H9 (cell line): ENCODE results near the gene FAM227B. TPM values are rescaled to one million over a fixed set of nuclear protein-coding genes. Genes with fewer than 3 reads are reported as not detected.

Source experiments
- DNase-seq: peaks from one replicate; pipeline ENCODE4 v3.0.0-alpha.2; 2017
- H2AFZ ChIP-seq: one replicate; pipeline ENCODE4 v1.6.1; 2013; ENCODE audit warnings: mild to moderate bottlenecking, low read length, control low read depth, moderate library complexity
- H2AK5ac ChIP-seq: 2 replicates; pipeline ENCODE4 v1.6.1; 2013; ENCODE audit warnings: low read length, control low read depth, mixed read lengths; ENCODE audit not compliant: insufficient read length
- H2BK120ac ChIP-seq: one replicate; pipeline ENCODE4 v1.6.1; 2013; ENCODE audit warnings: low read depth, mild to moderate bottlenecking, low read length, control low read depth, inconsistent platforms; ENCODE audit not compliant: poor library complexity, severe bottlenecking
- H2BK12ac ChIP-seq: 2 replicates; pipeline ENCODE4 v1.6.1; 2013; ENCODE audit warnings: low read length, control low read depth, mixed read lengths, low read depth; ENCODE audit not compliant: insufficient read length
- H2BK15ac ChIP-seq: 2 replicates; pipeline ENCODE4 v1.6.1; 2013; ENCODE audit warnings: low read depth, low read length, control low read depth
- H2BK20ac ChIP-seq: one replicate; pipeline ENCODE4 v1.6.1; 2013; ENCODE audit warnings: low read depth, mild to moderate bottlenecking, low read length, control low read depth, inconsistent platforms; ENCODE audit not compliant: poor library complexity, severe bottlenecking
- H2BK5ac ChIP-seq: 2 replicates; pipeline ENCODE4 v1.6.1; 2013; ENCODE audit warnings: low read length, control low read depth, mixed read lengths; ENCODE audit not compliant: insufficient read length
- H3K14ac ChIP-seq: 2 replicates; pipeline ENCODE4 v1.6.1; 2013; ENCODE audit warnings: low read length, control low read depth; ENCODE audit not compliant: insufficient read depth
- H3K18ac ChIP-seq: 2 replicates; pipeline ENCODE4 v1.6.1; 2013; ENCODE audit warnings: low read depth, mild to moderate bottlenecking, mixed read lengths, low read length, control low read depth; ENCODE audit not compliant: insufficient read length
- H3K23ac ChIP-seq: 2 replicates; pipeline ENCODE4 v1.6.1; 2013; ENCODE audit warnings: low read length, control low read depth, mixed read lengths, low read depth; ENCODE audit not compliant: insufficient read length
- H3K23me2 ChIP-seq: 2 replicates; pipeline ENCODE4 v1.6.1; 2013; ENCODE audit warnings: low read depth, mild to moderate bottlenecking, mixed read lengths, low read length, control low read depth; ENCODE audit not compliant: insufficient read length, poor library complexity, severe bottlenecking
- H3K27ac ChIP-seq: 2 replicates; pipeline ENCODE4 v1.5.1; 2013; ENCODE audit warnings: low read length, control low read depth, mixed read lengths, low read depth; ENCODE audit not compliant: insufficient read length
- H3K27me3 ChIP-seq: 2 replicates; pipeline ENCODE4 v1.6.1; 2013; ENCODE audit warnings: low read length, control low read depth, inconsistent platforms; ENCODE audit not compliant: insufficient read depth
- H3K4ac ChIP-seq: 2 replicates; pipeline ENCODE4 v1.6.1; 2013; ENCODE audit warnings: low read depth, mild to moderate bottlenecking, control low read depth, inconsistent platforms, low read length, moderate library complexity
- H3K4me1 ChIP-seq: 2 replicates; pipeline ENCODE4 v1.6.1; 2013; ENCODE audit warnings: low read length, control low read depth, inconsistent platforms; ENCODE audit not compliant: insufficient read depth
- H3K4me2 ChIP-seq: 2 replicates; pipeline ENCODE4 v1.6.1; 2013; ENCODE audit warnings: low read length, control low read depth, mixed read lengths; ENCODE audit not compliant: insufficient read length, insufficient read depth
- H3K56ac ChIP-seq: 2 replicates; pipeline ENCODE4 v1.6.1; 2013; ENCODE audit warnings: low read depth, mild to moderate bottlenecking, mixed read lengths, low read length, control low read depth; ENCODE audit not compliant: insufficient read length
- H3K79me1 ChIP-seq: 2 replicates; pipeline ENCODE4 v1.6.1; 2013; ENCODE audit warnings: low read depth, mild to moderate bottlenecking, moderate library complexity, low read length, control low read depth, inconsistent platforms; ENCODE audit not compliant: insufficient read depth, poor library complexity, severe bottlenecking
- H3K79me2 ChIP-seq: 2 replicates; pipeline ENCODE4 v1.6.1; 2013; ENCODE audit warnings: low read length, control low read depth, inconsistent platforms; ENCODE audit not compliant: insufficient read depth
- H3K9ac ChIP-seq: 2 replicates; pipeline ENCODE4 v1.6.1; 2013; ENCODE audit warnings: low read length, control low read depth, mixed read lengths; ENCODE audit not compliant: insufficient read length; ENCODE audit errors: extremely low read depth
- H3K9me3 ChIP-seq: one replicate; pipeline ENCODE4 v1.6.1; 2013; ENCODE audit warnings: low read depth, low read length, inconsistent platforms; ENCODE audit not compliant: control insufficient read depth
- H3T11ph ChIP-seq: one replicate; pipeline ENCODE4 v1.6.1; 2013; ENCODE audit warnings: mild to moderate bottlenecking, low read length, control low read depth, inconsistent platforms
- H4K20me1 ChIP-seq: one replicate; pipeline ENCODE4 v1.6.1; 2013; ENCODE audit not compliant: control insufficient read depth, insufficient read length, insufficient read depth
- H4K5ac ChIP-seq: 2 replicates; pipeline ENCODE4 v1.6.1; 2013; ENCODE audit warnings: low read depth, mild to moderate bottlenecking, mixed read lengths, low read length, control low read depth; ENCODE audit not compliant: insufficient read length
- H4K8ac ChIP-seq: replicated peaks from 2 replicates; pipeline ENCODE4 v1.6.1; 2013; ENCODE audit warnings: low read length, control low read depth, mixed read lengths, low read depth; ENCODE audit not compliant: insufficient read length
- H4K91ac ChIP-seq: 2 replicates; pipeline ENCODE4 v1.6.1; 2013; ENCODE audit warnings: low read depth, mild to moderate bottlenecking, moderate library complexity, mixed read lengths, low read length, control low read depth; ENCODE audit not compliant: insufficient read length
- H3K27ac Mint-ChIP-seq, 3 experiments: 2 replicates in 2 of 3; 3 replicates in 1 of 3; pipeline ENCODE4 v1.8.0; 2020 to 2021; ENCODE audit warnings: mixed read lengths in 3 of 3, mild to moderate bottlenecking in 1 of 3, moderate library complexity in 1 of 3
- H3K27me3 Mint-ChIP-seq: 2 replicates; pipeline ENCODE4 v1.8.0; 2021; ENCODE audit warnings: low read depth, mild to moderate bottlenecking, moderate library complexity, mixed read lengths
- H3K36me3 Mint-ChIP-seq, 3 experiments: 2 replicates in 2 of 3; 3 replicates in 1 of 3; pipeline ENCODE4 v1.8.0; 2020 to 2021; ENCODE audit warnings: low read depth in 3 of 3, mixed read lengths in 3 of 3; ENCODE audit not compliant: insufficient read depth in 1 of 3
- H3K4me1 Mint-ChIP-seq, 2 experiments: 2 replicates each; pipeline ENCODE4 v1.8.0; 2020; ENCODE audit warnings: mixed read lengths in 2 of 2
- H3K4me3 Mint-ChIP-seq, 2 experiments: 2 replicates in 1 of 2; 3 replicates in 1 of 2; pipeline ENCODE4 v1.8.0; 2020 to 2021; ENCODE audit warnings: mild to moderate bottlenecking in 2 of 2, mixed read lengths in 2 of 2, moderate library complexity in 1 of 2
- H3K9me3 Mint-ChIP-seq, 2 experiments: 2 replicates in 1 of 2; 3 replicates in 1 of 2; pipeline ENCODE4 v1.8.0; 2020; ENCODE audit warnings: mild to moderate bottlenecking in 2 of 2, mixed read lengths in 2 of 2, moderate library complexity in 1 of 2
- CTCF ChIP-seq: fragments of 200-600 bp; sonication (generic); conservative IDR thresholded peaks from 3 replicates; pipeline ENCODE4 v1.8.0; 2021; ENCODE audit warnings: antibody characterized with exemption, mild to moderate bottlenecking
- total RNA-seq: library from RNA; stranded (reverse); gene quantifications from 2 replicates; pipeline ENCODE4 v1.2.1, GENCODE V29; 2021

Gene FAM227B
- total RNA-seq, 1 experiment from 2014 or later: 5.5 TPM

- H2BK120ac ChIP-seq: no peak overlapping the region
- H4K8ac ChIP-seq: no peak overlapping the region
- H3T11ph ChIP-seq: no peak overlapping the region
- no peak overlapping the region for H3K4ac ChIP-seq
- H4K20me1 ChIP-seq: no peaks in the 10 kb centered on the region
- Mint-ChIP-seq H3K36me3 (peaks cover 0 to 3% (median 3%) of the 10 kb centered on the region in 3 experiments; a peak in 2 of 7 replicates), H3K4me1 (peaks cover 11 to 14% of the 10 kb centered on the region in 2 experiments), H3K9me3 (no peaks in the 10 kb centered on the region), H3K27ac (no peak overlapping the region), H3K4me3 (no peak overlapping the region), H3K27me3 (no peaks in the 10 kb centered on the region)
- no peak for TF ChIP-seq CTCF
- no peak overlapping the region for H3K9ac ChIP-seq
- H2BK12ac ChIP-seq: no peak overlapping the region
- no peak overlapping the region for H3K27ac ChIP-seq
- no peak overlapping the region for H3K14ac ChIP-seq
- H3K56ac ChIP-seq: no peak overlapping the region
- no peak overlapping the region for H2BK5ac ChIP-seq
- H3K4me2 ChIP-seq: no peak overlapping the region
- H2AFZ ChIP-seq: no peak overlapping the region
- no peaks in the 10 kb centered on the region for H3K23me2 ChIP-seq
- no peak overlapping the region for H2BK15ac ChIP-seq
- no peak overlapping the region for H3K23ac ChIP-seq
- H3K9me3 ChIP-seq: no peaks in the 10 kb centered on the region
- H3K27me3 ChIP-seq: no peaks in the 10 kb centered on the region
- no peak overlapping the region for H4K91ac ChIP-seq
- no peak overlapping the region for H2BK20ac ChIP-seq
- H2AK5ac ChIP-seq: no peak overlapping the region
- no peaks in the 10 kb centered on the region for H3K4me1 ChIP-seq
- H3K79me2 ChIP-seq: no peaks in the 10 kb centered on the region; the same call in 1 of the 2 replicates
- H3K79me1 ChIP-seq: no peaks in the 10 kb centered on the region
- H4K5ac ChIP-seq: no peak overlapping the region
- no peak overlapping the region for H3K18ac ChIP-seq
- DNase-seq: no peak
Measured at GRCh38 chr15:49645277-49645676, 24.7 kb upstream of the FAM227B start.
